Renal pelvis (tissue), 12 donors: ENCODE results near the gene GLIPR2. TPM values are rescaled to one million over a fixed set of nuclear protein-coding genes. Genes with fewer than 3 reads are reported as not detected.
"Not testable (repeated sequence)": the region's sequence is repeated elsewhere in the genome, so short reads cannot be mapped to it uniquely, and the experiment has no call there.

Experiments
- DNase-seq: peaks from one replicate; pipeline ENCODE4 v3.0.0-alpha.2; 2013
- long read RNA-seq, 16 experiments: transcript quantifications; one replicate each; lab custom pipeline, GENCODE V29; 2026
- polyA plus RNA-seq, 3 donors: library from polyadenylated mRNA; unstranded; fragments of 120-200 nt; gene quantifications; one replicate each; pipeline ENCODE4 v1.2.1, GENCODE V29; 2013; ENCODE audit not compliant: insufficient read length in 3 of 3

GLIPR2 gene
- polyA plus RNA-seq: 10 to 100 TPM; 36.7 to 42.6 (median 41.9) TPM
- long read RNA-seq, donor 1, transcript GLIPR2-202 (5 exons, 1,890 nt): major isoform, 19 of 19 reads
- long read RNA-seq, donor 1, partial matches to known transcripts: 0 of 19 reads
- long read RNA-seq, donor 1, other reads (novel, unspliced or antisense): 0 of 19 reads
- long read RNA-seq, donor 2, transcript GLIPR2-202 (5 exons, 1,890 nt): major isoform, 22 of 25 reads
- long read RNA-seq, donor 2, partial matches to known transcripts: 0 of 25 reads
- long read RNA-seq, donor 2, other reads (novel, unspliced or antisense): 0 of 25 reads
- long read RNA-seq, donor 3, transcript GLIPR2-202 (5 exons, 1,890 nt): major isoform, 19 of 20 reads
- long read RNA-seq, donor 3, partial matches to known transcripts: 0 of 20 reads
- long read RNA-seq, donor 3, other reads (novel, unspliced or antisense): 0 of 20 reads
- long read RNA-seq, donor 4, transcript GLIPR2-202 (5 exons, 1,890 nt): major isoform, 16 of 19 reads
- long read RNA-seq, donor 4, partial matches to known transcripts: 0 of 19 reads
- long read RNA-seq, donor 4, other reads (novel, unspliced or antisense): 0 of 19 reads
- long read RNA-seq, donor 5, transcript GLIPR2-202 (5 exons, 1,890 nt): major isoform, 5 of 5 reads
- long read RNA-seq, donor 5, partial matches to known transcripts: 0 of 5 reads
- long read RNA-seq, donor 5, other reads (novel, unspliced or antisense): 0 of 5 reads
- long read RNA-seq, donor 6, transcript GLIPR2-202 (5 exons, 1,890 nt): major isoform, 7 of 7 reads
- long read RNA-seq, donor 6, partial matches to known transcripts: 0 of 7 reads
- long read RNA-seq, donor 6, other reads (novel, unspliced or antisense): 0 of 7 reads
- long read RNA-seq, donor 7, transcript GLIPR2-202 (5 exons, 1,890 nt): major isoform, 21 of 23 reads
- long read RNA-seq, donor 7, partial matches to known transcripts: 0 of 23 reads
- long read RNA-seq, donor 7, other reads (novel, unspliced or antisense): 0 of 23 reads
- long read RNA-seq, donor 8, transcript GLIPR2-202 (5 exons, 1,890 nt): major isoform, 13 of 14 reads
- long read RNA-seq, donor 8, partial matches to known transcripts: 0 of 14 reads
- long read RNA-seq, donor 8, other reads (novel, unspliced or antisense): 0 of 14 reads
- long read RNA-seq, donor 9, transcript GLIPR2-202 (5 exons, 1,890 nt): major isoform, 24 of 57 reads
- long read RNA-seq, donor 9, partial matches to known transcripts: 33 of 57 reads
- long read RNA-seq, donor 9, other reads (novel, unspliced or antisense): 0 of 57 reads
- long read RNA-seq, donor 10, transcript GLIPR2-202 (5 exons, 1,890 nt): major isoform, 11 of 35 reads
- long read RNA-seq, donor 10, partial matches to known transcripts: 24 of 35 reads
- long read RNA-seq, donor 10, other reads (novel, unspliced or antisense): 0 of 35 reads
- long read RNA-seq, donor 11, transcript GLIPR2-202 (5 exons, 1,890 nt): major isoform, 12 of 12 reads
- long read RNA-seq, donor 11, partial matches to known transcripts: 0 of 12 reads
- long read RNA-seq, donor 11, other reads (novel, unspliced or antisense): 0 of 12 reads
- long read RNA-seq, donor 12, transcript GLIPR2-202 (5 exons, 1,890 nt): major isoform, 21 of 23 reads
- long read RNA-seq, donor 12, partial matches to known transcripts: 0 of 23 reads
- long read RNA-seq, donor 12, other reads (novel, unspliced or antisense): 0 of 23 reads
- long read RNA-seq, donor 13, transcript GLIPR2-202 (5 exons, 1,890 nt): major isoform, 8 of 26 reads
- long read RNA-seq, donor 13, partial matches to known transcripts: 18 of 26 reads
- long read RNA-seq, donor 13, other reads (novel, unspliced or antisense): 0 of 26 reads
- long read RNA-seq, donor 14: 0 reads
- long read RNA-seq, donor 15, transcript GLIPR2-202 (5 exons, 1,890 nt): major isoform, 27 of 52 reads
- long read RNA-seq, donor 15, partial matches to known transcripts: 23 of 52 reads
- long read RNA-seq, donor 15, other reads (novel, unspliced or antisense): 0 of 52 reads
- long read RNA-seq, donor 16, transcript GLIPR2-202 (5 exons, 1,890 nt): major isoform, 24 of 74 reads
- long read RNA-seq, donor 16, partial matches to known transcripts: 44 of 74 reads
- long read RNA-seq, donor 16, other reads (novel, unspliced or antisense): 5 of 74 reads

- DNase-seq: peak; percentile 76
Observed at GRCh38 chr9:36136272-36136893, at the start of gene GLIPR2. Gene GLIPR2 (plus strand): TSS chr9:36136733. CDS start chr9:36136779, 46 bp downstream.

DNA sequence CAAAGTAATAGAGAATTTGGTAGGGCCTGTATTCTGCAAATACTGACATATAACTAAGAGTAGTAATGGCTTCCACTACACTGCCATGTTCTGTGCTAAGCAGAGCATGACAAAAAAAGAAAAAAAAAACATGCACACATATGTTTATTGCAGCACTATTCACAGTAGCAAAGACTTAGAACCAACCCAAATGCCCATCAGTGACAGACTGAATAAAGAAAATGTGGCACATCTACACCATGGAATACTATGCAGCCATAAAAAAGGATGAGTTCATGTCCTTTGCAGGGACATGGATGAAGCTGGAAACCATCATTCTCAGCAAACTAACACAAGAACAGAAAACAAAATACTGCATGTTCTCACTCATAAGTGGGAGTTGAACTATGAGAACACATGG, 49.5 kb upstream of the GLIPR2 start:
- not testable (repeated sequence) for DNase-seq

DNA sequence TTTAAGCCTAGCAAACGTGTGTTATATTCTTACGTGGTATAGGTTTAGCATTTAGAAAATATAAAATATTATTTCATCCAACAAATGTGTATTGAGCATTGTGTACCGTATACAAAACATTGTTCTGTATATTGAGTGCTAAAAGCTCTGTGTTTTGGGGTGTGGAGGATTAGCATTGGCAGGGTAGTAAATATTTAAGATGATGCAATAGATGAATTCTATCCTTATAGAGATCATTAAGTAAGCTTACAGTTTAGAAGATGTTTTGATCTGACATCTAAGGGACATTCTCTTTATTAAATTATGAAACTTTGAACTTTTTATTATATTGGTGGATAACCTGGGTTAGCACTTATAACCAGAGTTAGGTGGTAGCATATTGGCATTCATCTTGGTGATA, 48.5 kb upstream of the GLIPR2 start:
- no peak for DNase-seq

DNA sequence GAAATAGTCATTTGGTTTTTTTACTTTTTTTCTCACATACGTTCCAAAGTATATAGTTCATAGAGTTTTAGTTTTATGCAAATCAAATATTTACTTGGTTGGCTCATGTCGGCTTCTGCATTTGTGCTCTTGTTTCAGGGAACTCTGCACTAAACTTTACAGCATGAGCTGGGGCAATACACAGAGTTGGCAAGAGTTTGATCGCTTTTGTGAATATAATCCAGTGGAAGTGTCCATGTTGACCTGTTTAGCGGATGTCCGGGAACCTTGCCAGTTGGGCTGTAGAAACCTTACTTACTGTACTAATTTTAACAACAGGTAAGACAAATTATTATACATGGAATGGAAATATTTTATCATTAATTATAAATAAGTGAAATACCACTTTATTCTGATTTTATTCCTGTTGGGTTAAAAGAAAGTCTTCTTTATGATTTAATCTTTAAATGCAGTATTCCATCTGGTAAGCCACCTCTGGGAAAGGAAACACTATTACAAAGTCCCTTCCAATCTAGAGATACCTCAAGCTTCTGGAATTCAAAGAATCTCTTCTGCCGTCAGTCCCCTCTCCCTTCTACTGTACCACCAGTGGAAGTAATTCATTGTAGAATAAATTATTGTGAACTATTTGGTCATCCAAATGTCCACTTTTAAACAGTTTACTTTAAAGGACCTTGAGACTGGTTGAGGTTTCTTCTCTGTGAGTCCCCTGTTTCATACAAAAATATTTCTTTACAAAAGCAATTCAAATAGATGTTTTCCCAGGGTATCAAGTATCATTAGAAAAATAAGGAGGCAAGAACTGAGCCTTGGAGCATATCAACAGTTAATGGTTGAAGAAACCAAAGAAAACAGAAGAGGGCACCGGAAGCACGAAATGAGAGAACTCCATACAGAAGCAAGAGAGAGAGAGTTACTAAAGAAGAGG, 45.2 kb upstream of the GLIPR2 start:
- peak; percentile 76 for DNase-seq

- no peak for DNase-seq
Observed at GRCh38 chr9:36092014-36092413, 44.5 kb upstream of the GLIPR2 start.

GRCh38 chr9:36092509-36093215, 43.9 kb upstream of the GLIPR2 start:
- no peak for DNase-seq

- no peak for DNase-seq
Observed at GRCh38 chr9:36093384-36093783, 43.1 kb upstream of the GLIPR2 start.

- no peak for DNase-seq
Observed at GRCh38 chr9:36099718-36100117, 36.8 kb upstream of the GLIPR2 start.

DNA sequence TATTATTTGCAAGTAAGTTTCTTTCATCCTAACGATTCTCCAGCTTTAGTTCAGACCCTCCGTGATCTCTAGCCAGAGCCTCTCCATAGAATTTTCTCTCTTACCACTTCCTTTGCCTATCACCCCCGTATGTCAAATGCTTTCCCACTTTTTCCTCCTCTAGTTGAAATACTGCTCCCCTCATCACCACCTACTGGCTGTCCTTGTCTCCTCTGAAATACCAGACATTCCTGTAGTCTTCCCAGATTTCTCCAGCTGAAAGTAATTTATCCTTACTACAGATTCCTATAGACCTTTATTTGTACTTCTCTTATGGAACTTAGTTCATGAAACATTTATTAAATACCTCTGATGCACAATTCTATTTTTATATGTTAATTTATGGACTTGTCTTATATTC, 36.0 kb upstream of the GLIPR2 start:
- DNase-seq: no peak

- DNase-seq: no peak
Observed at GRCh38 chr9:36101916-36102741, 34.4 kb upstream of the GLIPR2 start.

DNA sequence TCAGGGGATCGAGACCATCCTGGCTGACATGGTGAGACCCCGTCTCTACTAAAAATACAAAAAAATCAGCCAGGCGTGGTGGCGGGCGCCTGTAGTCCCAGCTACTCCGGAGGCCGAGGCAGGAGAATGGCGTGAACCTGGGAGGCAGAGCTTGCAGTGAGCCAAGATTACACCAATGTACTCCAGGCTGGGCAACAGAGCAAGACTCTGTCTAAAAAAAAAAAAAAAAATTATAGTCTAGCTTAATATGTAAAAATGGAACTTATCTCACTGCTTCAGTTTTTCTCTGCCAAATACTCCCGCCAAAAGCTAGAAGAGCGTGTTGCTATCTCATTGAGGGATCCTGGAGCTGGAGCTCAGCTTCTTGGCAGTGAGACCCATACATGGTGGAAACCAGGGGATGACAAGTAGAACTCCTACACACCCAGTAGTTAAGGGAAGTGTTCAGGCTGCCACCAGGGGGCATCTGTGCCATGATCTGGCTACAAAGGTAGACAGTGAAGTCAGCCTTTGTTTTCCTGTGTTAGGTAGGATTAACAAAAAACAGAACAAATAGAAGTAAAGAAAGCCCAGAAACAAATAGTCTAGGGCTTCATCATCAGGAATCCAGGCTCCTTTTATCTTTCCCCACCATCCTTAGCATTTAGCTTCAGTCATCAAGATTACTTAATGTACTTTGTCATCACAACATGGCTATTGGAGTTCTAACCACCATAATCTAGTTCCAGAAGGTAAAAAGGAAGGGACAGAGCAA, 33.6 kb upstream of the GLIPR2 start:
- peak; percentile 71 for DNase-seq

- DNase-seq: no peak
Observed at GRCh38 chr9:36109071-36109470, 27.5 kb upstream of the GLIPR2 start.

- no peak for DNase-seq
Observed at GRCh38 chr9:36110434-36110833, 26.1 kb upstream of the GLIPR2 start.

DNA sequence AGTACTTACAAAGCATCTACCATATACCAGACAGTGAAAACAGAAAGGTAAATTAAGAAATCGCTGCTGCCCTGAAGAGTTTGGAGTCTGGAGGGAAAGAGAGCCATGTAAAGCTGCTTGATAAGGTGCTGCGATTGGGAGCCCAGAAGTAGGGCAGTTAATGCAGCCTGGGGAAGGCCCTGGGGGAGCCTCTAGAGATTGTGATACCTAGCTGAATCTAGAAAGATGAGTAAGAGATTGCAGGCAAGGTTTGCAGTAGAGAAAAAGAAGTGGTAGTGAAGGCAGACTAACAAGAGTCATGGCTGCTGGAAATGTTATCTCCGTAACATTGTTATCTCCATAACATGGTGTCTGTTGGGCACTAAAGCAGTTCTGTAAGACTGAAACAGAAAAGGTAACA, 24.0 kb upstream of the GLIPR2 start:
- no peak for DNase-seq

- no peak for DNase-seq
Observed at GRCh38 chr9:36113999-36114398, 22.5 kb upstream of the GLIPR2 start.

- DNase-seq: no peak
Observed at GRCh38 chr9:36116593-36116992, 19.9 kb upstream of the GLIPR2 start.
